HG02610 (cell line): ENCODE measurements around the gene DAD1.
"Not testable (repeated sequence)": the region's sequence is repeated elsewhere in the genome, so short reads cannot be mapped to it uniquely, and the experiment has no call there.

Experiments used
- ATAC-seq: cut with Tn5 transposase; IDR thresholded peaks from one replicate; pipeline ENCODE4 v1.9.1; 2021; ENCODE audit warnings: mild to moderate bottlenecking, moderate library complexity; ENCODE audit not compliant: unreplicated experiment

The DAD1 gene

GRCh38 chr14:22589096-22589839 lies at the start of gene DAD1:
DAD1 (minus strand) TSS chr14:22589224; CDS start chr14:22589157, 67 bp downstream.
- peak; percentile 86 for ATAC-seq

DNA sequence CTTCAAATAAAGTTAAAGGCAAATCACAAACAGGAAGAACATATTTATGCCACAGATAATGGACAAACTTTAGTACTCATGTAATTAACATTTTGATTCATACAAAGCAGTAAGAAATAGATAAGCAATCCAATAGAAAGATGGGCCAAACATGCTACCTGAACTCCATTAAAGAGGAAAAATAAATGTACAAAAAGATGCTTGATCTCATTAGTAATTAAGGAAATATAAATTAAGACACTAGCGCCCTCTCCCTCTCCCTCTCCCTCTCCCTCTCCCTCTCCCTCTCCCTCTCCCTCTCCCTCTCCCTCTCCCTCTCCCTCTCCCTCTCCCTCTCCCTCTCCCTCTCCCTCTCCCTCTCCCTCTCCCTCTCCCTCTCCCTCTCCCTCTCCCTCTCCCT lies 47.0 kb upstream of the DAD1 start:
- ATAC-seq, result not testable (repeated sequence)

DNA sequence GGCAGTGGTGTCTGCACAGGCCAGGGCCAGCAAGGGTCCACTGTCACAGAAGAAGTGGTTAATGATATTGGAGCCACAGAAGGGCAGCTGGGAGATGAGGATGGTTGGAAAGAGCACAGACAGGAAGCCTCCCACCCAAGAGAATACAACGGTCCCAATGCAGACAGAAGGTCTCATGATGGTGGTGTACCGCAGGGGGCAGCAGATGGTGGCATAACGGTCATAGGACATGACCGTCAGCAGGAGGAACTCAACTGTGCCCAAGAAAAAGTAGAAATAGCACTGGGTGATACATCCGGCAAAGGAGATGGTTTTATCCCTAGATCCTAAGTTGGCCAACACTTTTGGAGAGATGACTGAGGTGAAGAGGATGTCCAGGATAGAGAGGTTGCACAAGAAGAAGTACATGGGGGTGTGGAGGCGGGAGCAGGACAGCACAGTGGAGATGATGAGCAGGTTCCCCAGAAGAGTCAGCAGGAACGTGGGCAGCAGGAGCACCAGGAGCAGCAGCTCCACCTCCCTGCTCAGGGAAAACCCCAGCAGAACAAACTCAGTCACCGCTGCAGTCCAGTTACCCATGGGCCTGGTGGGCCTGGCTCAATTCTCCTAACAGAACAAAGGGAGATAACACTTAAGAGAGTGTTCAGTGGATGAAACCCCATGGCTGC lies 45.3 kb upstream of the DAD1 start:
- ATAC-seq, result no peak

DNA sequence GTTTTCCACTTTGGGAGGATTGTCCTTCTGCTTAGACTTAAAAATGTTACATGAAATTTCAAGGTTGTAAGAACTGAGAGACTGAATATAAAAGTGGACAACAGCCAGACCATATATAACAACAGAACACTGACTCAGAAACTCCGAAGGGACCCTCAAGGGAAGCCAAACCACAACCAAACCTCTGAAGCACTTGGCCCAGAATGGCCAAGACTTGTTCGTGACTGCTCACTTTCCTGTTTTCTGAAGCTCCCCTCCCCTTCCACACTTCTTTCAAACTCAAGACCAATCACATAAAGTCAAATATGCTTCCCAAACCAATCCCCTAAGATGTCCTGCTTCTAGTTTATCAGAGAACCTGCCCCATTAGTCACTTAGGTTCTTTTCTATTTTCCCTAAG lies 41.5 kb upstream of the DAD1 start:
- ATAC-seq, result no peak

DNA sequence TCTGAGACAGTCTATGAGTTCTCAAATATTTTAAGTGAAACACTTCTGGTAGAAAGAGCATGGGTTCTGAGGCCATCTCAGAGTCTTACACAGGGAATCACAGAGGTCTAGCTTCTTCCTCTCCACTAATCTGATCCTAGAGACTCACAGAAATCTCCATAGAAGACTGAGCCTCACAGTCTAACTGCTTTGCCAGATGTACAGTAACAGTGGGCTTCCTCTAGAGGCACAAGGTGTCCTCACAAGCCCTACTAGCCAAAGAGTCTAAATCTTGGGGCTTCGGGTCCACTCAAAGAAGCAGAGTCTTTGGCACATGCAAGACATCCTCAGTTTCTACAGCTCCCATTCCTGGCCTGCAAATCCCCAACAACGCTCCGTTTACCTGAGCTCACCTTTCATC lies 41.0 kb upstream of the DAD1 start:
- ATAC-seq, result no peak

- ATAC-seq, result no peak
Observed at GRCh38 chr14:22629361-22629760, 40.3 kb upstream of the DAD1 start.

GRCh38 chr14:22627506-22628263 lies 38.7 kb upstream of the DAD1 start:
- ATAC-seq, result no peak

- no peak for ATAC-seq
Observed at GRCh38 chr14:22626590-22626989, 37.6 kb upstream of the DAD1 start.

DNA sequence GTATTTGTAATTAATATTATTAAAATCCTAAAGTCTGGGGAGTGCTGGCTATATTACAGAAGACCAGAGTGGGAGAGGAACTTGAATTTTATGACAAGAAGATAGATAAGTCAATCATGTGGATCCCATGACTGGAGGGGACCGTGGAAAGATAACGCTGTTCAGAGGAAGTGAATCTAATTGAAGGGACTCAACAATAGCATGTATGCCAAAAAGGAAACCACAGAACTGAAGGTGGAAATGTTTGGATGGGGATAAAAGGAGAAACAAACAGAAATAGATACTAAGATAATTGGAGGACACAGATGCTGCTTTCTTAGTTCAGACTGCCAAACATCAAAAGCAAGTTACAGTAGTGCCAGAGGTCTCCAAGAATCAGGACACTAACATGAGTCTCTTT lies 34.0 kb upstream of the DAD1 start:
- ATAC-seq, result no peak

- ATAC-seq, result no peak
Observed at GRCh38 chr14:22622255-22622654, 33.2 kb upstream of the DAD1 start.

DNA sequence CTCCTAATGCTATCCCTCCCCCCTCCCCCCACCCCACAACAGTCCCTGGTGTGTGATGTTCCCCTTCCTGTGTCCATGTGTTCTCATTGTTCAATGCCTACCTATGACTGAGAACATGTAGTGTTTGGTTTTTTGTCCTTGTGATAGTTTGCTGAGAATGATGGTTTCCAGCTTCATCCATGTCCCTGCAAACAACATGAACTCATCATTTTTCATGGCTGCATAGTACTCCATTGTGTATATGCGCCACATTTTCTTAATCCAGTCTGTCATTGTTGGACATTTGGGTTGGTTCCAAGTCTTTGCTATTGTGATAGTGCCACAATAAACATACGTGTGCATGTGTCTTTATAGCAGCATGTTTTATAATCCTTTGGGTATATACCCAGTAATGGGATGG lies 26.7 kb upstream of the DAD1 start:
- not testable (repeated sequence) for ATAC-seq

- no peak for ATAC-seq
Observed at GRCh38 chr14:22614240-22614799, 25.3 kb upstream of the DAD1 start.

DNA sequence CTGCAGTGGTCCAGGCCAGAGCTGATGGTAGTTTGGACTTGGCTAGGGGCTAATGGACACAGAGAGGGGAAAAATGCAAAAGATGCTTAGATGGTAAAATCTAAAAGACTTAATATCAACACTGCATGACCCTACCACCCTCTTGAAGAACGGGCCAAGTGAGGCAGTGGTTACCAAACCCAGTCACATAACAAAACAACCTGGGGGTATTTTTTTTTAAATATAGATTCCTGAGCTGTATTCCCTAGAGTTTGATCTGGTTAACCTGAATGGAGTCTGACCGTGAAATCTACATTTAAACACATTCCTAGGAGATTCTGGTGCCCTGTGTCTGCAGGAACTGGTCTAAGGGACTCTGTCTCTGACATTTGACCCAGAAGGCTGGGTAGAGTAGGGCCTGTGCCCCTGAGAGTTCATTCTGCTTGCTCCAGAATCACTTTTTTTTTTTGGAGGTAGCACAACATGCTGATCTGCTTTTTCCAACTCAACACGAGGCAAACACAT lies 24.8 kb upstream of the DAD1 start:
- ATAC-seq, result no peak

GRCh38 chr14:22613106-22613695 lies 24.2 kb upstream of the DAD1 start:
- ATAC-seq, result no peak

GRCh38 chr14:22610931-22611330 lies 21.9 kb upstream of the DAD1 start:
- no peak for ATAC-seq

- ATAC-seq, result no peak
Observed at GRCh38 chr14:22607291-22607690, 18.3 kb upstream of the DAD1 start.

DNA sequence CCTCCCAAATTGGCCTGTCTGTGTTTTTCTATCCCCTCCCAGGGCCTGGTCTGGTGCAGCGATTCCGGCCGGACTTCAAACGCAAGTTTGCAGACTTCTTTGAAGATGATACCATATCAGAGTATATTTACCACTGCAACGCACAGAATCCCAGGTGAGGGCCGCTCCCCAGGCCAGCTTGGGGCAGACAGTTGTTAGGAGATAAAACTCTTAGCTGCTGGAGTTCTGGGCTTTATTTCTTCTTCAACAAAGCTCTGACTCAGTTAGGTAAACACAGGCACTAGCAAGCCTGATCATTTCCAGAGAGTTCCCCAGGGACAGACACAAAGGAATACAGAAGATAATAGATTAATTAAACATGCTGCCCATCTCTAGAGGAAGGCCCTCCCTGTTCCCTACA lies 17.4 kb upstream of the DAD1 start:
- no peak for ATAC-seq

- ATAC-seq, result no peak
Observed at GRCh38 chr14:22602862-22603261, 13.8 kb upstream of the DAD1 start.

DNA sequence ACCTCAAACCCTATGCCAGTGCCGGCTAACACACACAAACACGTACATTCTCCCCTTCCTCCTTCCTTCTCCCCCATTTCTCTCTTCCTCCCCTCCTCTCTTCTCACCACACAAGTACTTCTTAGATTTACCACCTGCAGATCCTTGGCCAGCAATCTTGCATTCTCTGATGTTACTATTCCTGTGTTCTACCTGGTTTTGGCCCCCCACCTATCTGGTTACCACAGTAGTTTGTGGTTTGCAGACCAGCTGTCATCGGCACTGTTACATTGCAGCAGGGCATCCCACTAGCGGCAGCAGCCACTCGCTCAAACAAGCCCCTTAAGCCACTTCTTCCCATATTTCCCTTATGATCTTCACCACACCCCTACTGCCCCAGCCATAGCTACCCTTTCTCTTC lies 13.0 kb upstream of the DAD1 start:
- ATAC-seq, result no peak

GRCh38 chr14:22601456-22601855 lies 12.4 kb upstream of the DAD1 start:
- ATAC-seq, result no peak

DNA sequence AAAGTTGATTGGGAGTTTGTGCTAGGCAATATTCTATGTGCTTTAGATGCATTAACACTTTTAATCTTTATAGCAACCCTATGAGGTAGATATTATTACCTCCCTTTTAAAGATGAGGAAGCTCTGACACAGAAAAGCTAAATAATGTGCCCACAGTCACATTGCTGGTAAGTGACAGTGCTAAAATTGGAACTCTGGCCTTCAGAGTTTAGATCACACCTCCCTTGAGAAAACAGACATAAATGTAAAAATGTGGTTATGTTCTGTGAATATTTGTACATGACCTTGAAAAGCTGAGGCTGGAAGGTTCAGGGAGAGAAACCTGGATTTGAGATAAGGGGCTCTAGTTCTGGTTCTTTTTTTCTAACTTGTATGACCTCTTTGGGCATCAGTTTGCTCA lies 11.0 kb upstream of the DAD1 start:
- ATAC-seq, result no peak
